HG03097 (cell line): ENCODE data around the gene ASB3.
"Not testable (repeated sequence)": the region's sequence is repeated elsewhere in the genome, so short reads cannot be mapped to it uniquely, and the experiment has no call there.

Source experiments
- ATAC-seq: cut with Tn5 transposase; IDR thresholded peaks from one replicate; pipeline ENCODE4 v1.9.1; 2021; ENCODE audit not compliant: unreplicated experiment, low FRiP score

ASB3 gene

GRCh38 chr2:53786705-53787613, at the start of gene ASB3, which contains the start of gene ERLEC1:
ASB3 (minus strand) TSS chr2:53786953; CDS start chr2:53765572, 21,381 bp downstream.
ERLEC1 (plus strand) TSS chr2:53787044; CDS start chr2:53787211, 167 bp downstream.
- peak; percentile 93 for ATAC-seq

- ATAC-seq: not testable (repeated sequence)
Observed at GRCh38 chr2:53829980-53830290, 43.2 kb upstream of the ASB3 start.

- ATAC-seq: no peak
Observed at GRCh38 chr2:53829273-53829979, 42.7 kb upstream of the ASB3 start.

- no peak for ATAC-seq
Observed at GRCh38 chr2:53828331-53828730, 41.6 kb upstream of the ASB3 start.

GRCh38 chr2:53827398-53828175, 40.8 kb upstream of the ASB3 start:
- no peak for ATAC-seq

- ATAC-seq: no peak
Observed at GRCh38 chr2:53826587-53827397, 40.0 kb upstream of the ASB3 start.

- no peak for ATAC-seq
Observed at GRCh38 chr2:53826030-53826410, 39.3 kb upstream of the ASB3 start.

- ATAC-seq: not testable (repeated sequence)
Observed at GRCh38 chr2:53823639-53824038, 36.9 kb upstream of the ASB3 start.

- ATAC-seq: no peak
Observed at GRCh38 chr2:53821810-53822209, 35.1 kb upstream of the ASB3 start.

- no peak for ATAC-seq
Observed at GRCh38 chr2:53820711-53821110, 34.0 kb upstream of the ASB3 start.

- no peak for ATAC-seq
Observed at GRCh38 chr2:53820048-53820447, 33.3 kb upstream of the ASB3 start.

- ATAC-seq: no peak
Observed at GRCh38 chr2:53819634-53820033, 32.9 kb upstream of the ASB3 start.

- no peak for ATAC-seq
Observed at GRCh38 chr2:53818854-53819435, 32.2 kb upstream of the ASB3 start.

- no peak for ATAC-seq
Observed at GRCh38 chr2:53813151-53813550, 26.4 kb upstream of the ASB3 start.

GRCh38 chr2:53811601-53812000, 24.8 kb upstream of the ASB3 start:
- no peak for ATAC-seq

- ATAC-seq: no peak
Observed at GRCh38 chr2:53802617-53803151, 15.9 kb upstream of the ASB3 start.

- no peak for ATAC-seq
Observed at GRCh38 chr2:53801547-53801946, 14.8 kb upstream of the ASB3 start.

- no peak for ATAC-seq
Observed at GRCh38 chr2:53793821-53794220, 7.1 kb upstream of the ASB3 start.

GRCh38 chr2:53793261-53793660, 6.5 kb upstream of the ASB3 start:
- ATAC-seq: no peak
